ACHN (cell line): ENCODE measurements around the gene CALHM6.

Source experiments
- DNase-seq: peaks from one replicate; pipeline ENCODE4 v3.0.0-alpha.2; 2015
- in situ Hi-C: cut with HindIII; loops from 2 replicates; pipeline ENCODE4 v1.10.0; 2017; ENCODE audit warnings: low sequenced_read_pairs, low pct_ligation_motif_present, low pct_unique_long_range_greater_than_20kb

Gene CALHM6

GRCh38 chr6:116461331-116461931 is at the start of gene CALHM6:
Gene CALHM6, plus strand, starts transcription at chr6:116461375. Its CDS starts 555 bp downstream, at chr6:116461930.
- no peak for DNase-seq
- in situ Hi-C loops: no loop called here

DNA sequence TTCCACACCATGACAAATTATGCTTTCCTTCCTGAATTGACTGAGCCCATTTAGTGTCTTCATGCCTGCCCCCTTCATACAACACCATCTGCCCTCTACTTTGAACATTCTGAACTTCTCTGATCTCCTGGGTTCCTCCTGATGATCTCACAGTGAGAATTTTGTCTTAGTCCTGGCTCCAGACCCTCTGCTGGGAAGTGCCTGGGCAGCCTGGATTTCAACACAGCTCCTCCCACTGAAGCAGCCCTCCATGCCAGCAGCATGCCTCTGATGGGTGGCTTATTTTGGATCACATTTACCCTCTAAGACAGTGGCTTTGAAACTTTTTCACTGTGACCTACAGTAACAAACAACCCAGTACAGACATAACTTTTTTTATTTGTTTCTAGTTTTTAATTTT is 48.9 kb upstream of the CALHM6 start:
- DNase-seq: no peak
- in situ Hi-C loops: no loop called here

- DNase-seq: no peak
- in situ Hi-C loops: no loop called here
Observed at GRCh38 chr6:116413357-116413756, 47.8 kb upstream of the CALHM6 start.

GRCh38 chr6:116417661-116418060 is 43.5 kb upstream of the CALHM6 start:
- in situ Hi-C loops: no loop called here
- DNase-seq: no peak

GRCh38 chr6:116419069-116419786 is 41.9 kb upstream of the CALHM6 start:
- in situ Hi-C loops: no loop called here
- no peak for DNase-seq

GRCh38 chr6:116420341-116420740 is 40.8 kb upstream of the CALHM6 start:
- in situ Hi-C loops: no loop called here
- no peak for DNase-seq

GRCh38 chr6:116422238-116422637 is 38.9 kb upstream of the CALHM6 start:
- no peak for DNase-seq
- in situ Hi-C loops: no loop called here

GRCh38 chr6:116424001-116424400 is 37.2 kb upstream of the CALHM6 start:
- no peak for DNase-seq
- in situ Hi-C loops: no loop called here

DNA sequence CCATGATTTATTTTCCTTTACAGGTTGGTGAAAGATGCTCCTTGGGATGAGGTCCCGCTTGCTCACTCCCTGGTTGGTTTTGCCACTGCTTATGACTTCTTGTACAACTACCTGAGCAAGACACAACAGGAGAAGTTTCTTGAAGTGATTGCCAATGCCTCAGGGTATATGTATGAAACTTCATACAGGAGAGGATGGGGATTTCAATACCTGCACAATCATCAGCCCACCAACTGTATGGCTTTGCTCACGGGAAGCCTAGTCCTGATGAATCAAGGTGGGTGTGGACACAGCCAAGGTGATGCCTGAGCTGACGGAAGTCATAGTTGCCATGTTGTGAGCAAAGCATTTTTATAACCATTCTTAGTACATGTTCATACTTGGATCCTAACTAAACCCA is 34.6 kb upstream of the CALHM6 start:
- DNase-seq: no peak
- in situ Hi-C loops: no loop called here

GRCh38 chr6:116429111-116429510 is 32.1 kb upstream of the CALHM6 start:
- no peak for DNase-seq
- in situ Hi-C loops: no loop called here

- no peak for DNase-seq
- in situ Hi-C loops: no loop called here
Observed at GRCh38 chr6:116430860-116431259, 30.3 kb upstream of the CALHM6 start.

DNA sequence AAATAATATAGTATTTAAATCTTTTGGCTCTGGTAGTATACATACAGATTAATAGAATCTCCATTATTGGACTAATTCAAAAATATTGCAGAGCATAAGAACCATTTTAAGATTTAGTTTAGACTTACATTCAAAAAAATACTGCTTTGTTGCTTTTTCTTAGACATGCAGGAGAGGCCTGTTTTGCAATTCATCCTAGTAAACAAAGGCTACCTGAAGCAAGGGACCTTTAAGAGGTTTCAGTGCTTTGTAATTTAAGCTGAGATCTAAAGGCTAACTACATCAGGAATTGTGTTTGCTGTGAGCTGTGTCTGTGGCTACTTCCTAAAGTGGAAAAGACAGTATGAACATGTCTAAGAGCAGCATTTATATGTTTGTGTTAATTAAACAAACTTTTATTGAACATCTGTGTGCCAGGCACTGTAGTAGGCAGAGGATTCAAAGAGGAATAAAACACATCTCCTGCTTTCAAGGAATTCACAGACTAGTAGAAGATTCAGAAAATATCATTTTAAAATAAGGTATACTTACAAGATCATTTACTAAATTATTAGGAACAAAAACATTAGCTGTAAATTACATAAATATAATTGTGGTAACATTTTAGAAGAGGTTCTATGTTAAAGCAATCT is 29.1 kb upstream of the CALHM6 start:
- DNase-seq: no peak
- in situ Hi-C loops: no loop called here

- DNase-seq: no peak
- in situ Hi-C loops: no loop called here
Observed at GRCh38 chr6:116433206-116433712, 27.9 kb upstream of the CALHM6 start.

DNA sequence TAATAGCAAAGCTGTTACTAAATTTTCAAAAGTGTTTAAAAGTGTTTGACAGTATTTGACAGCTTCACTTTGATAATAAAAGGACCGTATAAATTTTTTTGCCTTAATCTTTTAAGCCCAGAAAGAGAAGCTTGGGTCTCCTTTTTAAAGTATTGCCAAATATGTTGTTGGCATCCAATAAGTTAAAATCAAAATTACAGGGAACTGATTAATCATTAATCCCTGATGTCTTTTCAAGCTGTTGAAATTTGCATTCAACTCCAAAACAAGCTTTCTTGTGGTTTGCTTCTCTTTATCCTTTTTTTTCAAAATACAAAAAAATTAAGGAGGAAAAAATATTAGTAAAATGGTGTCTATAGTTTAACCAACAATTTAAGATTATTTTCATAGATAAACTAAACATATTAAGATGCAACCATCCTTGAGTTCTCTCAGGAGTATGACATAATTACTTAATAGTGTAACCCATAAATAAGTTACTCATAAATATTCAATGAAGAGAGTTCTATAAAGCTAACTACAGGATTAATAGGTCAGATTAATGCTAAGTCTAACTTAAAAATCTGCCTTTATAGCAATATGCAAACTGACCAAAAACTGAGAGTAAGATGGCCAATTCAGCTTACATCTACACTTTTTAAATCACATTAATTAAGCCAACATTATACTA is 27.0 kb upstream of the CALHM6 start:
- in situ Hi-C loops: no loop called here
- DNase-seq: no peak

DNA sequence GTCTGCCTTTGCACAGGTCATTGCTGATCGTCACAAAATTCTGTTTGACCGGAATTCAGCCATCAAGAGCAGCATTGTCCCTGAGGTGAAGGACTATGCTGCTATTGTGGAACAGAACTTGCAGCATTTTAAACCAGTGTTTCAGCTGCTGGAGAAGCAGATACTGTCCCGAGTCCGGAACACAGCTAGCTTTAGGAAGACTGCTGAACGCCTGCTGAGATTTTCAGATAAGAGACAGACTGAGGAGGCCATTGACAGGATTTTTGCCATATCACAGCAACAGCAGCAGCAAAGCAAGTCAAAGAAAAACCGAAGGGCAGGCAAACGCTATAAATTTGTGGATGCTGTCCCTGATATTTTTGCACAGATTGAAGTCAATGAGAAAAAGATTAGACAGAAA is 24.6 kb upstream of the CALHM6 start:
- in situ Hi-C loops: no loop called here

DNA sequence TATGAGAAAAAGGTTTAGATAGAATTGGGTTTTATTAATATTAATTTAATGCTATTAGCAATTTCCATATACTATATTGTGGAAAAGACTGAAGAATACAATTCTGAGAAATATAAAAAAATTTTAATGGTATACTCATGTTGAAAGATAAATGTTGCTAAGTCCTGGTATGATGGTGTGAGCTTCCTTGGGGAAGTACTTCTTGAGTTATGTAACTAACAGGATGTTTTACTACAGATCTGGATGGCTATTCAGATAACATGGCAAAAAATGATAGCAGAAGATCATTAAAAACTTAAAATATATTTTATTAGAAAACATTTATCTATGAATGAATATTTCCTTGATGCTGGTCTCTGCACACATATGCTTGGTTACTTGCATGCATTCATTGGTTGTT is 23.5 kb upstream of the CALHM6 start:
- no peak for DNase-seq
- in situ Hi-C loops: no loop called here

More for the DNA sequence above, 24.6 kb upstream of the CALHM6 start:
- DNase-seq: no peak

DNA sequence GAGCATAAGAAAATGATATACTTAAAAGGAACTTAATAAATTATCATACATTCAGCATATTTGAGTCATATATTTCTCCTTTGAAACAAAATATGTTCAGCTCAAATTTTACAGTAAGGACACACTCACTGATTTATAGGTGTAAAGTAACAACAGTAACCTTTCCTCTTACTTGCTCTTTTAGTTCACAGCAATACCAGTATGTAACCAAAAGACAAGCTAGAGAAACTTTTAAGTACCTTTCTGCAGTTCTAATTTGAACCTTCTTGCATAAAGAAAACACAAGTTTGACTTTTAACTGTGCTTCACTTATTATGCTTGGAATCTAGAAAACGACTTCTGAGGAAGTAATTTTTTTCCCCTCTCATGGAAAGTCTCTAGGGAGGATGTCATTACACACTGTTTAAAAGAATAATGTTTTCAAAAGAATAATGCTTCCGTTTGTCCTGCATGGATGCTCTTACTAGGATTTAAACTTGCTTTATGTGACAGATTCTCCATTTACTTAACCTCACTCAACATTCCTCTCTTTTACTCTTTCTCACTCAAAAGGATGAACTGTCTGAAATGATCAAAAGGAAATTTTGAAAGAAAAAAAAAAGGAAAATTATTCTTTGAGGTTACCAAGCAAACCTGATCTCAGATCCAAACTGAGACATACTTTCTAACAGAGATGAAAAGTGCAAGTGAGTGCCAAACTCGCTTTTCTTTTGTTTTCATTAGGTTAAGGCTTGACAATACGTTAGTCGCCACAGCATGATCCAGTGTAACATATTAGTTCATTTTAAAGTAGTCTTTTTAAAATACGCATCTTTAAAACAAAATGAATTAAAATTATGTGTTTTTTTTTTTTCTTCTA is 22.4 kb upstream of the CALHM6 start:
- in situ Hi-C loops: no loop called here

DNA sequence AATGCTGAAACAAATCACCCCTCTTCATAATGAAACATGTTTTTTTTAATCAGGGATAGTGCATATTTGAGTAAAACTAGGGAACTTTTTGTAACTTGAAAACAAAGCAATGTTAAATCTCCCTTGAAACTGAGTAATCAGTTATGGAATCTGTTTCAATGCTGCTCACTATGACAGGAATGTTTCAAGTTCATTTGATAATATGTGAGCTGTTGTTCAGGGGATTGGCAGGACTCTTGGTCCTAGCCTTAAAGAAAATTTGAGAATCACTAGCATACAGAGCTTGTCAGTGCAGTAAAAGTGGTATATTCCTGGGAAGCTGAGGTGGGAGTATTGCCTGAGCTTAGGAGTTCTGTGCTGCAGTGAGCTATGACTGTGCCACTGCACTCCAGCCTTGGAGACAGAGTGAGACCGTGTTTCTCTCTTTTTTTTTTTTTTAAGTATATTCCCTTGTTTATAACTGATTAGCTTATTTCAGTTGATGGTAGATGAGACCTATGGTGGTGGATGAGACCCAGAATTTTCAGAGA is 21.6 kb upstream of the CALHM6 start:
- in situ Hi-C loops: no loop called here
- DNase-seq: no peak

More for the DNA sequence above, 22.4 kb upstream of the CALHM6 start:
- DNase-seq: no peak
